HCT116 (cell line): ENCODE data around the gene ROR2. TPM values are rescaled to one million over a fixed set of nuclear protein-coding genes. Genes with fewer than 3 reads are reported as not detected.

Experiments used
- ATAC-seq: fragments of 200-7000 bp; cut with Tn5 transposase; 2 replicates; pipeline ENCODE4 v1.9.1; 2020; ENCODE audit warnings: mild to moderate bottlenecking, moderate library complexity
- BruUV-seq: library from RNA; stranded (reverse); fragments of 400-500 nt; replicated peaks from 2 replicates; lab custom pipeline; 2021; lab: Mats Ljungman, UMichigan
- CTCF ChIA-PET: fragments of 300-600 bp; sonication (Branson Sonifier 250); formaldehyde crosslinking; loops from one replicate; lab custom pipeline; 2021; ENCODE audit warnings: antibody characterized with exemption; lab: Charles Lee
- POLR2A ChIA-PET: fragments of 300-600, 350-600 bp; sonication (Branson Sonifier 250); formaldehyde crosslinking; loops from one replicate; lab custom pipeline; 2021; ENCODE audit warnings: antibody characterized with exemption; lab: Charles Lee
- RAD21 ChIA-PET, 2 experiments: fragments of 300-600 bp; sonication (Branson Sonifier 250); formaldehyde crosslinking; loops; one replicate each; lab custom pipeline; 2023; ENCODE audit warnings: low total read pairs in 2 of 2; ENCODE audit not compliant: uncharacterized antibody in 2 of 2, unreplicated experiment in 2 of 2, low non-redundant PET in 1 of 2; lab: Charles Lee
- DNase-seq: peaks from one replicate; pipeline ENCODE4 v3.0.0-alpha.2; 2010; ENCODE audit warnings: low read depth, low spot score
- H2AFZ ChIP-seq: fragments of 200-600 bp; shearing (Covaris generic), sonication (generic); 2 replicates; pipeline ENCODE4 v1.6.1; 2017; ENCODE audit warnings: low read depth, mixed run types, mixed read lengths, antibody characterized with exemption, low read length; ENCODE audit not compliant: poor library complexity, severe bottlenecking
- H3K27ac ChIP-seq: 2 replicates; pipeline ENCODE4 v1.5.1; 2012; ENCODE audit warnings: low read depth, low read length
- H3K27me3 ChIP-seq: fragments of 200-600 bp; sonication (generic); 2 replicates; pipeline ENCODE4 v1.6.1; 2016; ENCODE audit warnings: mixed run types, low read length, mixed read lengths; ENCODE audit not compliant: insufficient read depth
- H3K36me3 ChIP-seq, 2 experiments: fragments of 200-500 bp in 1 of 2; fragments of 200-600 bp in 1 of 2; sonication (Bioruptor generic) in 1 of 2; sonication (generic) in 1 of 2; 2 replicates each; pipeline versions ENCODE4 v1.5.1 to v1.6.1; 2014 to 2016; ENCODE audit warnings: low read length in 2 of 2, inconsistent platforms in 1 of 2, mixed read lengths in 1 of 2, mixed run types in 1 of 2; ENCODE audit not compliant: insufficient read depth in 2 of 2, control insufficient read depth in 1 of 2
- H3K4me1 ChIP-seq, 2 experiments: fragments of 200-600 bp in 1 of 2; sonication (generic) in 1 of 2; 2 replicates each; pipeline versions ENCODE4 v1.5.1 to v1.6.1; 2012 to 2017; ENCODE audit warnings: low read length in 2 of 2, inconsistent platforms in 1 of 2, mild to moderate bottlenecking in 1 of 2, mixed read lengths in 1 of 2, mixed run types in 1 of 2, moderate library complexity in 1 of 2; ENCODE audit not compliant: insufficient read depth in 2 of 2, control insufficient read depth in 1 of 2
- H3K4me2 ChIP-seq: fragments of 200-600 bp; sonication (generic); 2 replicates; pipeline ENCODE4 v1.6.1; 2017; ENCODE audit warnings: mixed run types, low read length, mixed read lengths
- H3K4me3 ChIP-seq, 2 experiments: fragments of 200-600 bp in 1 of 2; sonication (generic) in 1 of 2; replicated peaks in 1 of 2; 2 replicates each; pipeline ENCODE4 v1.5.1; 2011 to 2016; ENCODE audit warnings: low read length in 2 of 2, control low read depth in 1 of 2, low read depth in 1 of 2, mild to moderate bottlenecking in 1 of 2, mixed read lengths in 1 of 2, mixed run types in 1 of 2
- H3K79me2 ChIP-seq: fragments of 200-600 bp; sonication (generic); 2 replicates; pipeline ENCODE4 v1.6.1; 2017; ENCODE audit warnings: mild to moderate bottlenecking, mixed run types, low read length, moderate library complexity, mixed read lengths; ENCODE audit not compliant: insufficient read depth
- H3K9ac ChIP-seq: fragments of 200-600 bp; sonication (generic); 2 replicates; pipeline ENCODE4 v1.6.1; 2016; ENCODE audit warnings: low read length, mixed read lengths
- H3K9me2 ChIP-seq: fragments of 200-600 bp; sonication (generic), shearing (Covaris generic); 2 replicates; pipeline ENCODE4 v1.6.1; 2017; ENCODE audit warnings: mixed run types, mild to moderate bottlenecking, moderate library complexity; ENCODE audit not compliant: insufficient read depth
- H3K9me3 ChIP-seq, 2 experiments: fragments of 200-500 bp in 1 of 2; fragments of 200-600 bp in 1 of 2; sonication (Bioruptor generic) in 1 of 2; sonication (generic) in 1 of 2; 2 replicates each; pipeline ENCODE4 v1.6.1; 2014 to 2017; ENCODE audit warnings: low read length in 2 of 2, mixed read lengths in 2 of 2, inconsistent platforms in 1 of 2, low read depth in 1 of 2, mild to moderate bottlenecking in 1 of 2, mixed run types in 1 of 2, moderate library complexity in 1 of 2; ENCODE audit not compliant: control insufficient read depth in 1 of 2, insufficient read depth in 1 of 2
- H4K20me1 ChIP-seq: fragments of 200-600 bp; sonication (generic), shearing (Covaris generic); 2 replicates; pipeline ENCODE4 v1.6.1; 2017; ENCODE audit warnings: mixed run types, mild to moderate bottlenecking, moderate library complexity; ENCODE audit not compliant: insufficient read depth
- ATF3 ChIP-seq: IDR thresholded peaks from 2 replicates; pipeline ENCODE4 v1.6.1; 2012
- CBX3 ChIP-seq: IDR thresholded peaks from 2 replicates; pipeline ENCODE4 v1.6.1; 2012; ENCODE audit warnings: low read depth
- CTCF ChIP-seq, 3 experiments: fragments of 200-600 bp in 1 of 3; sonication (generic) in 1 of 3; IDR thresholded peaks in 2 of 3; conservative IDR thresholded peaks in 1 of 3; 2 replicates each; pipeline ENCODE4 v1.5.1; 2012 to 2017; ENCODE audit warnings: low read depth in 2 of 3, low read length in 2 of 3, antibody characterized with exemption in 1 of 3, borderline replicate concordance in 1 of 3, control low read depth in 1 of 3, mild to moderate bottlenecking in 1 of 3, mixed read lengths in 1 of 3, mixed run types in 1 of 3, moderate library complexity in 1 of 3; ENCODE audit not compliant: insufficient read depth in 1 of 3
- ELF1 ChIP-seq: IDR thresholded peaks from 2 replicates; pipeline ENCODE4 v1.6.1; 2012; ENCODE audit warnings: low read depth, borderline replicate concordance
- EZH2 ChIP-seq: fragments of 200-600 bp; sonication (generic); IDR thresholded peaks from 2 replicates; pipeline ENCODE4 v1.6.1; 2017; ENCODE audit warnings: antibody characterized with exemption, mixed run types
- FOSL1 ChIP-seq: IDR thresholded peaks from 2 replicates; pipeline ENCODE4 v1.6.1; 2012; ENCODE audit warnings: low read depth
- JUND ChIP-seq: IDR thresholded peaks from 2 replicates; pipeline ENCODE4 v1.6.1; 2012
- MAX ChIP-seq: IDR thresholded peaks from 2 replicates; pipeline ENCODE4 v1.6.1; 2012
- POLR2A ChIP-seq: IDR thresholded peaks from 2 replicates; pipeline ENCODE4 v1.7.0; 2011; ENCODE audit warnings: borderline replicate concordance; ENCODE audit not compliant: insufficient read depth, insufficient read length; ENCODE audit errors: extremely low read depth
- RAD21 ChIP-seq: IDR thresholded peaks from 2 replicates; pipeline ENCODE4 v1.6.1; 2012; ENCODE audit warnings: low read depth, mild to moderate bottlenecking
- REST ChIP-seq: IDR thresholded peaks from 2 replicates; pipeline ENCODE4 v1.6.1; 2012; ENCODE audit warnings: low read depth
- SP1 ChIP-seq: IDR thresholded peaks from 2 replicates; pipeline ENCODE4 v1.6.1; 2012; ENCODE audit warnings: low read depth
- TCF7L2 ChIP-seq: IDR thresholded peaks from 2 replicates; pipeline ENCODE4 v1.7.0; 2011; ENCODE audit warnings: borderline replicate concordance, inconsistent platforms; ENCODE audit not compliant: insufficient read depth, insufficient read length; ENCODE audit errors: extremely low read depth
- ZNF274 ChIP-seq: fragments of 200-500 bp; sonication (Bioruptor generic); IDR thresholded peaks from 2 replicates; pipeline ENCODE4 v1.6.1; 2014; ENCODE audit warnings: mild to moderate bottlenecking, low read depth, low read length, inconsistent platforms
- intact Hi-C: fragments of 100-400 bp; cut with micrococcal nuclease; formaldehyde crosslinking; loops from 2 replicates; pipeline ENCODE4 v1.10.0; 2022
- total RNA-seq: library from RNA; stranded (reverse); gene quantifications from one replicate; pipeline ENCODE4 v1.2.1, GENCODE V29; 2021; ENCODE audit not compliant: unreplicated experiment

ROR2 gene
- total RNA-seq, 1 experiment from 2014 or later: 15.7 TPM

GRCh38 chr9:91937056-91937455 is 13.0 kb downstream of the ROR2 start:
- Histone ChIP-seq H3K9ac (no peak overlapping the region), H3K9me2 (no peaks in the 10 kb centered on the region), H2AFZ (no peak overlapping the region), H3K4me1 (no peaks in the 10 kb centered on the region), H4K20me1 (no peaks in the 10 kb centered on the region), H3K79me2 (peaks cover 26% of the 10 kb centered on the region; the same call in 1 of the 2 replicates), H3K9me3 (peaks cover 2 to 3% of the 10 kb centered on the region in 2 experiments; a peak in 1 of 4 replicates), H3K36me3 (no peaks in the 10 kb centered on the region), H3K4me3 (no peak overlapping the region), H3K27me3 (no peaks in the 10 kb centered on the region), H3K4me2 (no peak overlapping the region), H3K27ac (no peak overlapping the region)
- no peak for DNase-seq
- RAD21 ChIA-PET: no interaction called here
- TF ChIP-seq TCF7L2 (no peak), CTCF (IDR thresholded peaks at IDR 0.05 in 2 of 3, conservative IDR thresholded peaks at IDR 0.05 in 1 of 3; ENCODE audit: borderline replicate concordance in 1 of 3, insufficient read depth in 1 of 3, low read depth in 2 of 3, low read length in 2 of 3) (no peak)
- BruUV-seq: no TSS peak
- no peak for ATAC-seq
- CTCF ChIA-PET: no interaction called here
- POLR2A ChIA-PET: no interaction called here
- intact Hi-C loops: no loop called here

GRCh38 chr9:91935805-91936514 is 14.1 kb downstream of the ROR2 start:
- ChIA-PET RAD21 (no interaction called here), POLR2A (interaction anchor here (1.2 kb wide), 1 partner anchor 13 kb away, joined by 4 read pairs; no protein-coding TSS in a partner anchor), CTCF (no interaction called here)
- DNase-seq (no peak), ATAC-seq (no peak)
- Histone ChIP-seq H3K9ac (no peak overlapping the region), H3K36me3 (no peaks in the 10 kb centered on the region), H4K20me1 (no peaks in the 10 kb centered on the region), H3K9me2 (no peaks in the 10 kb centered on the region), H3K9me3 (peaks cover 8 to 14% of the 10 kb centered on the region in 2 experiments; a peak in 3 of 4 replicates), H3K4me3 (no peak overlapping the region), H3K4me2 (no peak overlapping the region), H2AFZ (no peak overlapping the region), H3K27me3 (no peaks in the 10 kb centered on the region), H3K4me1 (no peaks in the 10 kb centered on the region), H3K27ac (no peak overlapping the region), H3K79me2 (peaks cover 26% of the 10 kb centered on the region; the same call in 1 of the 2 replicates)
- intact Hi-C loops: no loop called here
- no TSS peak for BruUV-seq
- TF ChIP-seq EZH2 (no peak), SP1 (no peak), MAX (no peak), JUND (no peak), ATF3 (no peak), REST (no peak), CBX3 (no peak), RAD21 (no peak), FOSL1 (no peak), POLR2A (no peak), TCF7L2 (no peak), ZNF274 (no peak), ELF1 (no peak)
